Lower leg skin (tissue), 3 donors: ENCODE results near the gene RFX2.

Experiments
- POLR2A ChIP-seq, 2 donors: fragments of 450-650 bp; IDR thresholded peaks; one replicate each; pipeline ENCODE4 v1.6.1; 2016 to 2017; ENCODE audit warnings: antibody characterized with exemption in 2 of 2, mild to moderate bottlenecking in 1 of 2, moderate library complexity in 1 of 2
- TF ChIP-seq, protein P1 (sequence below), 3 donors: fragments of 450-650 bp; IDR thresholded peaks; one replicate each; pipeline ENCODE4 v1.5.1; 2016; ENCODE audit warnings: antibody characterized with exemption in 3 of 3, mild to moderate bottlenecking in 3 of 3, moderate library complexity in 2 of 3

GRCh38 chr19:6058518-6059201, 51.6 kb downstream of the RFX2 start:
- TF ChIP-seq, protein P1, sequence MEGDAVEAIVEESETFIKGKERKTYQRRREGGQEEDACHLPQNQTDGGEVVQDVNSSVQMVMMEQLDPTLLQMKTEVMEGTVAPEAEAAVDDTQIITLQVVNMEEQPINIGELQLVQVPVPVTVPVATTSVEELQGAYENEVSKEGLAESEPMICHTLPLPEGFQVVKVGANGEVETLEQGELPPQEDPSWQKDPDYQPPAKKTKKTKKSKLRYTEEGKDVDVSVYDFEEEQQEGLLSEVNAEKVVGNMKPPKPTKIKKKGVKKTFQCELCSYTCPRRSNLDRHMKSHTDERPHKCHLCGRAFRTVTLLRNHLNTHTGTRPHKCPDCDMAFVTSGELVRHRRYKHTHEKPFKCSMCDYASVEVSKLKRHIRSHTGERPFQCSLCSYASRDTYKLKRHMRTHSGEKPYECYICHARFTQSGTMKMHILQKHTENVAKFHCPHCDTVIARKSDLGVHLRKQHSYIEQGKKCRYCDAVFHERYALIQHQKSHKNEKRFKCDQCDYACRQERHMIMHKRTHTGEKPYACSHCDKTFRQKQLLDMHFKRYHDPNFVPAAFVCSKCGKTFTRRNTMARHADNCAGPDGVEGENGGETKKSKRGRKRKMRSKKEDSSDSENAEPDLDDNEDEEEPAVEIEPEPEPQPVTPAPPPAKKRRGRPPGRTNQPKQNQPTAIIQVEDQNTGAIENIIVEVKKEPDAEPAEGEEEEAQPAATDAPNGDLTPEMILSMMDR (IDR thresholded peaks at IDR 0.05): no peak
- TF ChIP-seq POLR2A (IDR thresholded peaks at IDR 0.05): no peak
